SU-DHL-6 (cell line): ENCODE measurements around the gene FHL1.

Experiments
- H2AFZ ChIP-seq: fragments of 200-600 bp; sonication (generic); 2 replicates; pipeline ENCODE4 v1.6.1; 2014; ENCODE audit warnings: low read depth, mild to moderate bottlenecking, moderate library complexity, mixed read lengths, antibody characterized with exemption, low read length; ENCODE audit not compliant: severe bottlenecking
- H3F3A ChIP-seq: fragments of 200-600 bp; shearing (Covaris generic); 2 replicates; pipeline ENCODE4 v1.6.0; 2016; ENCODE audit warnings: antibody characterized with exemption, mild to moderate bottlenecking; ENCODE audit not compliant: insufficient read depth
- H3K27ac ChIP-seq: fragments of 200-600 bp; sonication (generic); 2 replicates; pipeline ENCODE4 v1.5.1; 2016; ENCODE audit warnings: low read depth, mild to moderate bottlenecking, low read length, moderate library complexity, mixed read lengths
- H3K27me3 ChIP-seq: fragments of 200-600 bp; sonication (generic), shearing (Covaris generic); 2 replicates; pipeline ENCODE4 v1.6.0; 2014; ENCODE audit warnings: mild to moderate bottlenecking, low read length
- H3K36me3 ChIP-seq: fragments of 200-600 bp; sonication (generic); 2 replicates; pipeline ENCODE4 v1.6.1; 2014; ENCODE audit warnings: mild to moderate bottlenecking, low read length, mixed read lengths
- H3K4me2 ChIP-seq: fragments of 300-600, 200-600 bp; shearing (Covaris generic), sonication (generic); 2 replicates; pipeline ENCODE4 v1.6.0; 2014; ENCODE audit warnings: low read length, low read depth, mild to moderate bottlenecking; ENCODE audit not compliant: poor library complexity, severe bottlenecking
- H3K4me3 ChIP-seq: fragments of 200-600 bp; sonication (generic); 2 replicates; pipeline ENCODE4 v1.5.1; 2014; ENCODE audit warnings: antibody characterized with exemption, low read length, mild to moderate bottlenecking, mixed read lengths; ENCODE audit not compliant: insufficient read depth, poor library complexity, severe bottlenecking
- H3K79me2 ChIP-seq: fragments of 200-600 bp; sonication (generic); 2 replicates; pipeline ENCODE4 v1.6.1; 2014; ENCODE audit warnings: mild to moderate bottlenecking, low read length, moderate library complexity; ENCODE audit not compliant: insufficient read depth
- H3K9ac ChIP-seq: fragments of 200-600 bp; sonication (generic); 2 replicates; pipeline ENCODE4 v1.7.0; 2014; ENCODE audit warnings: mild to moderate bottlenecking, low read length
- H3K9me2 ChIP-seq: fragments of 200-600 bp; sonication (generic); replicated peaks from 2 replicates; pipeline ENCODE4 v1.6.1; 2014; ENCODE audit warnings: low read length; ENCODE audit not compliant: insufficient read depth
- H3K9me3 ChIP-seq: fragments of 200-600 bp; sonication (generic); 2 replicates; pipeline ENCODE4 v1.6.1; 2014; ENCODE audit warnings: low read length, mixed read lengths; ENCODE audit not compliant: insufficient read depth
- H4K20me1 ChIP-seq: fragments of 200-600 bp; sonication (generic); 2 replicates; pipeline ENCODE4 v1.6.1; 2014; ENCODE audit warnings: low read depth, mild to moderate bottlenecking, antibody characterized with exemption, low read length, moderate library complexity, mixed read lengths
- CTCF ChIP-seq: fragments of 200-600 bp; sonication (generic); IDR thresholded peaks from one replicate; pipeline ENCODE4 v1.5.1; 2017; ENCODE audit warnings: antibody characterized with exemption, mild to moderate bottlenecking, low read length, moderate library complexity; ENCODE audit not compliant: insufficient read depth, poor library complexity, severe bottlenecking
- EZH2phosphoT487 ChIP-seq: fragments of 200-600 bp; sonication (generic), shearing (Covaris generic); conservative IDR thresholded peaks from 2 replicates; pipeline ENCODE4 v1.6.1; 2018; ENCODE audit warnings: mild to moderate bottlenecking, antibody characterized with exemption, low read length, moderate library complexity, mixed read lengths

Gene FHL1

GRCh38 chrX:136115126-136115903 lies 32.0 kb upstream of the FHL1 start:
- TF ChIP-seq CTCF (no peak), EZH2phosphoT487 (no peak)
- H3K4me3 ChIP-seq = no peak overlapping the region
- H3K9me3 ChIP-seq = no peaks in the 10 kb centered on the region
- H3K9ac ChIP-seq = no peak overlapping the region
- H2AFZ ChIP-seq = no peak overlapping the region
- no peaks in the 10 kb centered on the region for H3K79me2 ChIP-seq
- H3K9me2 ChIP-seq = no peaks in the 10 kb centered on the region
- H3K4me2 ChIP-seq = no peak overlapping the region
- no peak overlapping the region for H3K27ac ChIP-seq
- no peaks in the 10 kb centered on the region for H3F3A ChIP-seq
- no peaks in the 10 kb centered on the region for H3K36me3 ChIP-seq
- H3K27me3 ChIP-seq = no peaks in the 10 kb centered on the region
- H4K20me1 ChIP-seq = no peaks in the 10 kb centered on the region

- no peaks in the 10 kb centered on the region for H3K36me3 ChIP-seq
- H4K20me1 ChIP-seq = no peaks in the 10 kb centered on the region
- H3K9ac ChIP-seq = no peak overlapping the region
- TF ChIP-seq CTCF (no peak), EZH2phosphoT487 (no peak)
- H3K9me3 ChIP-seq = no peaks in the 10 kb centered on the region
- no peaks in the 10 kb centered on the region for H3K9me2 ChIP-seq
- H3K4me3 ChIP-seq = no peak overlapping the region
- H3K4me2 ChIP-seq = no peak overlapping the region
- H2AFZ ChIP-seq = no peak overlapping the region
- H3K27ac ChIP-seq = no peak overlapping the region
- no peaks in the 10 kb centered on the region for H3K79me2 ChIP-seq
- H3F3A ChIP-seq = no peaks in the 10 kb centered on the region
- no peaks in the 10 kb centered on the region for H3K27me3 ChIP-seq
These were observed 31.4 kb upstream of the FHL1 start for GRCh38 chrX:136115904-136116297.

GRCh38 chrX:136121788-136122187 lies 25.5 kb upstream of the FHL1 start:
- H3K9me3 ChIP-seq = no peaks in the 10 kb centered on the region
- H4K20me1 ChIP-seq = no peaks in the 10 kb centered on the region
- no peaks in the 10 kb centered on the region for H3K27me3 ChIP-seq
- no peak overlapping the region for H3K4me2 ChIP-seq
- TF ChIP-seq CTCF (no peak), EZH2phosphoT487 (no peak)
- no peaks in the 10 kb centered on the region for H3F3A ChIP-seq
- no peak overlapping the region for H2AFZ ChIP-seq
- no peak overlapping the region for H3K4me3 ChIP-seq
- H3K36me3 ChIP-seq = no peaks in the 10 kb centered on the region
- no peak overlapping the region for H3K27ac ChIP-seq
- no peaks in the 10 kb centered on the region for H3K79me2 ChIP-seq
- no peak overlapping the region for H3K9ac ChIP-seq
- no peaks in the 10 kb centered on the region for H3K9me2 ChIP-seq
